ENCODE data around the gene RNF207. TPM values are rescaled to one million over a fixed set of nuclear protein-coding genes. Genes with fewer than 3 reads are reported as not detected.

Gene RNF207
- total RNA-seq, 1 donor from 2014 or later, result 20.1 TPM

- Histone ChIP-seq H3K36me3 (ENCODE audit: control insufficient read depth, insufficient read depth, low read length) (no peaks in the 10 kb centered on the region), H3K4me3 (ENCODE audit: low read depth, low read length) (no peak overlapping the region), H3K27me3 (ENCODE audit: control insufficient read depth, insufficient read depth, low read length) (peaks cover 56% of the 10 kb centered on the region)
- DNase-seq (ENCODE audit: low read depth), result no peak
- TF ChIP-seq, protein P1, sequence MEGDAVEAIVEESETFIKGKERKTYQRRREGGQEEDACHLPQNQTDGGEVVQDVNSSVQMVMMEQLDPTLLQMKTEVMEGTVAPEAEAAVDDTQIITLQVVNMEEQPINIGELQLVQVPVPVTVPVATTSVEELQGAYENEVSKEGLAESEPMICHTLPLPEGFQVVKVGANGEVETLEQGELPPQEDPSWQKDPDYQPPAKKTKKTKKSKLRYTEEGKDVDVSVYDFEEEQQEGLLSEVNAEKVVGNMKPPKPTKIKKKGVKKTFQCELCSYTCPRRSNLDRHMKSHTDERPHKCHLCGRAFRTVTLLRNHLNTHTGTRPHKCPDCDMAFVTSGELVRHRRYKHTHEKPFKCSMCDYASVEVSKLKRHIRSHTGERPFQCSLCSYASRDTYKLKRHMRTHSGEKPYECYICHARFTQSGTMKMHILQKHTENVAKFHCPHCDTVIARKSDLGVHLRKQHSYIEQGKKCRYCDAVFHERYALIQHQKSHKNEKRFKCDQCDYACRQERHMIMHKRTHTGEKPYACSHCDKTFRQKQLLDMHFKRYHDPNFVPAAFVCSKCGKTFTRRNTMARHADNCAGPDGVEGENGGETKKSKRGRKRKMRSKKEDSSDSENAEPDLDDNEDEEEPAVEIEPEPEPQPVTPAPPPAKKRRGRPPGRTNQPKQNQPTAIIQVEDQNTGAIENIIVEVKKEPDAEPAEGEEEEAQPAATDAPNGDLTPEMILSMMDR (IDR thresholded peaks at IDR 0.05; ENCODE audit: insufficient read depth, low read length, poor library complexity, severe bottlenecking), result no peak
These were observed 29.1 kb upstream of the RNF207 start for GRCh38 chr1:6176779-6177178.

DNA sequence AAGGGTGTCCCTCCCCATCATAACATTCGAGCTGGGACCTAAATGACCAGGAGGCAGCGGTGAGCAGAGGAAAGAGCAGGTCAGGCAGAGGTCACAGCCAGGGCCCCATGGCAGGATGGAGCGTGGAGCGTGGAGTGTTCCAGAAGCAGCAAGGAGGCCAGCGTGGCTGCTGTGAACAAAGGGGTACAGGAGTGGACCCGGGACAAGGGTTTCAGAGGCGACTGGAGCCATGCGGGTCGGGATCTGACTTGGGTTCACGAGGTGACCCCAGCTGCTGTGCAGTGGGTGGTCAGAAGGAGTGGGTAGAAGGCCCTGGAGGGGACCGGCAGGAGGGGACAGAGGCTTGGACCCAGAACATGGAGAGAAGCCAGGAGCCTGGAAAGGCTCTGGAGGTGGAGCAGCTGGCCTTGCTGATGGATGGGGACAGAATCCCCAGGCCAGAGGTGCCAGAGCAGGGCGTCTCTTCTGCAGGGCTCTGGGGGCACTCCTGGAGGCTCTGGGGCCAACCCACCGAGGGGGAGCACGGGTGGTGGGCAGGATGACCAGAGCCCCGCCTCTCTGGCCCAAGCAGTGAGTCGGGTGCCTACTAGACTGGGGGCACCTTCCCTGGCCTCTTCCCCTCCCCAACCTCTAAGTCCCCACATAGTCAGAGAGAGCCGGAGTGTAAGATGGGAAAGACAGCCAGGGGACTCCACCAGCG lies 28.1 kb upstream of the RNF207 start:
- Histone ChIP-seq H3K4me3 (ENCODE audit: low read depth, low read length) (no peak overlapping the region), H3K27me3 (ENCODE audit: control insufficient read depth, insufficient read depth, low read length) (peaks cover 51% of the 10 kb centered on the region), H3K36me3 (ENCODE audit: control insufficient read depth, insufficient read depth, low read length) (no peaks in the 10 kb centered on the region)
- no peak for DNase-seq (ENCODE audit: low read depth)
- TF ChIP-seq, protein P1 (IDR thresholded peaks at IDR 0.05; ENCODE audit: insufficient read depth, low read length, poor library complexity, severe bottlenecking), result no peak

DNA sequence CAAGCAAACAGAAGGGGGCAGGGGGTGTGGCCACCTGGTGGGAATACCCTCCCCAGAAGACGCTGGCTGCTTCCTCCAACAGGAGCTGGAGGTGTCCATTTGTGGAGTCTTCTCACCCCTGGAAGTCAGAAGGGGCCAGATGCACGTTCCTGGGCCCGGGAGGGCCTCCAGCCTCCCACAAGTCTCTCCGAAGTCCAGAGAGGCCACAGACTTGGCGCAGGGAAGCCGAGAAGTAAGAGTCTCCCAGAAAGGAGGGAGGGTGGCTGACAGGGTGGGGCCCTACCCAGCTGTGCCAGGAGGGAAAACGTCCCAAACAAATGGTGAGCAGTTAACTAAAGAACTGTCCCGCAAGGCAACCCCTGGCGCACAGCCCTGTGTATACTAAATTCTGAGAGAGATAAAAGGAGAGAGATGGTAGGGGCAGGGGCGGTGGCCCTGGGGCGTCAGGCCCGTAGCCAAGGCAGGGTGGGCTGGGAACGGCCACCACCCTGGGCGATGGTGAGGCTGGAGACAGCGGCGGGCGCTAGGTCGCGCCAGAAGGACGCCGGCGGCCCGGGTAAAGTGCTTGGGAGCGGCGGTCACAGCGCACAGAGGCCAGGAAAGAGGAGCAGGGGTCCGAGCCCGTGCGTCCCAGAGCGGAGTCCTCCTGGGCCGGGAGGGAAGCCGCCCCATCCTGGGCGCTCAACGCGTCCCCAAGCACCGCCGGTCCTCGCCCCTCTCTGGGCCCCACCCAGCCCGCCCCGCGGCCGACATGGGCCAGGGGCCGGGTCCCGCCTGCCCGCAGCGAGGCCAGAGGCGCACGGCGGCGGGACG lies 27.0 kb upstream of the RNF207 start:
- H3K27me3 ChIP-seq (ENCODE audit: control insufficient read depth, insufficient read depth, low read length), result peaks cover 51% of the 10 kb centered on the region
- TF ChIP-seq, protein P1 (IDR thresholded peaks at IDR 0.05; ENCODE audit: insufficient read depth, low read length, poor library complexity, severe bottlenecking), result no peak
- no peak overlapping the region for H3K4me3 ChIP-seq (ENCODE audit: low read depth, low read length)
- no peak for DNase-seq (ENCODE audit: low read depth)
- no peaks in the 10 kb centered on the region for H3K36me3 ChIP-seq (ENCODE audit: control insufficient read depth, insufficient read depth, low read length)

DNA sequence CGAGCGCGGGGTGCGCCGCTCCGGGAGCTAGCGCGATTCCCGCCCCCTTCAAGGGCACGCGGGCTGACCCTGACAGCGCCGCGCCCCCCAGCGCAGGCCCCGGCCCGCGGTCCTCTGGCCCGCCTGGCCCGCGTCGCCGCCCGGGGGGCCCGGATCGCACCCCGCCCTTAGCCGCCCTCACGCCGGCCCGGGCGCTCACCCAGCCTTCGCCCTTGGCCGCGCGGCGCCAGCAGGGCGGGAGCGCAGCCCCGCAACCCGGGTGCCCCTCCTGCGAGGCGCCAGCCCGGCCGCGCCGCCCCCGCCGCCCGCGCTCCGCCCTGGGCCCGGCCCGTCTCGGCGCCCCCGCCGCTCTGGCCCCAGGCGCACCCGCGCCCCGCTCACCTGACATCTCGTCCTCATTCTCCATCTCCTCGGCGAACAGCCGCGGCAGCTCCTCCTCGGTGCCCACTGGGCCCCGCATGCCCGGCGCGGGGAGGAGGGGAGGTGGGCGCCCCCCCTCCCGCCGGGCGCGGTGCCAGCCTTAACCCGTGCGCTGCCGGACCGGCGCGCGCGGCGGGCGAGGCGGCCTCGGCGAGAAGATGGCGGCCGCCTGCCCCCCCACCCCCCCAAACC lies 26.2 kb upstream of the RNF207 start:
- TF ChIP-seq, protein P1 (IDR thresholded peaks at IDR 0.05; ENCODE audit: insufficient read depth, low read length, poor library complexity, severe bottlenecking), result no peak
- Histone ChIP-seq H3K4me3 (ENCODE audit: low read depth, low read length) (peak overlapping the region; percentile 8), H3K36me3 (ENCODE audit: control insufficient read depth, insufficient read depth, low read length) (no peaks in the 10 kb centered on the region), H3K27me3 (ENCODE audit: control insufficient read depth, insufficient read depth, low read length) (peaks cover 51% of the 10 kb centered on the region)
- DNase-seq (ENCODE audit: low read depth), result no peak

DNA sequence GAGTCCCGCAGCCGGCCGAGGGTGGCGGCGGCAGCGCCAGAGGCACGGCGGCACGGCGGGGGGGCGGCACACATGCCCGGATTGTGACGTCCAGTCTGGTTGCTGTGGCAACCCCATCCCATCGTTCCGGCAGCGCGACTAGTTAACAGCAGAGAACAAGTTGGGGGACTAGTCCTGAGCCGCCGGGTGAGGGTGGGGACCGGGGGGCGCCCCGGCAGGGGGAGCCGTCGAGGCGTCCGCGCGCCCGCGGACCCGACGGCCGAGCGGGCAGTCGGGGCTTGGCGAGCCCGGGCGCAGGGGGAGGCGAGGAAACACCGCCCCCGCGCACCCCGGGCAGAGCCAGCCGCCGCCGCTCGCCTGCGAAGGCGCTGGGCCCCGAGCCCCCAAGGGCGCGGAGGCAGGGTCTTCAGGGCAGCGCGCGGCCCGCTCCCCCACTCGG lies 25.6 kb upstream of the RNF207 start, which contains the start of gene CHD5:
Gene CHD5 (minus strand): TSS at position 54 of the 439 bp plus-strand sequence. CDS start 298 bp downstream, outside the sequence.
- TF ChIP-seq, protein P1 (IDR thresholded peaks at IDR 0.05; ENCODE audit: insufficient read depth, low read length, poor library complexity, severe bottlenecking), result no peak
- H3K4me3 ChIP-seq (ENCODE audit: low read depth, low read length), result peak within 1 kb of the TSS; percentile 8
- no peaks in the 10 kb centered on the region for H3K36me3 ChIP-seq (ENCODE audit: control insufficient read depth, insufficient read depth, low read length)
- H3K27me3 ChIP-seq (ENCODE audit: control insufficient read depth, insufficient read depth, low read length), result peaks cover 51% of the 10 kb centered on the region
- DNase-seq (ENCODE audit: low read depth), result no peak

All from kidney epithelial cell (primary cell).